ENCODE results near the gene HERPUD1. TPM values are rescaled to one million over a fixed set of nuclear protein-coding genes. Genes with fewer than 3 reads are reported as not detected.

Gene HERPUD1
- polyA plus RNA-seq, 2 of the 4 experiments (the other 2 are of a cell fraction): 65.8 to 140 TPM

DNA sequence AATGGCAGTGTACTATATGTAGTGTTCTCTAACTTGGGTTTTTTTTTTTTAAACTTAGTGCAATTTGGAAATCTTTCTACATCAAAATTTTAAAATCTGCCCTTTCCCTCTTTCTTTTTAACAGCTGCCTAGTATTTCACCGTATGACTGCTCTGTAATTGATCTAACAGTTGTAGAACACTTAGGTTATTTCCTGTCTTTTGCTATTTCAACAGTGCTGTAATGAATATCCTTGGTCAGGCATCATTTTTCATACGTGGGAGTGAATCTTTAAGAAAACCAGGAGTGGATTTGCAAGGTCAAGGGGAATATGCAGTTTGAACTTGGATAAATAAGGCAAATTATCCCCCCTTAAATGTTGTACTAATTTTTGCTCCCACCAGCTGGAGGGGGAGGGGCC is 61.3 kb downstream of the HERPUD1 start:
- ChIA-PET CTCF (interaction anchor here (1.3 kb wide), 1 partner anchor 27 kb away, joined by 4 read pairs; no protein-coding TSS in a partner anchor), POLR2A (no interaction called here)
- 54% methylated on average over 2 of the region's 2 CpGs for WGBS (ENCODE audit: missing lambda C conversion rate)
- TF ChIP-seq BHLHE40 (IDR thresholded peaks at IDR 0.05; ENCODE audit: low read depth, low read length) (no peak), JUNB (IDR thresholded peaks at IDR 0.05) (no peak), SMC3 (IDR thresholded peaks at IDR 0.05) (no peak), EHF (CRISPR knock-in tag; IDR thresholded peaks at IDR 0.05) (no peak)
- TF ChIP-seq, protein P1, sequence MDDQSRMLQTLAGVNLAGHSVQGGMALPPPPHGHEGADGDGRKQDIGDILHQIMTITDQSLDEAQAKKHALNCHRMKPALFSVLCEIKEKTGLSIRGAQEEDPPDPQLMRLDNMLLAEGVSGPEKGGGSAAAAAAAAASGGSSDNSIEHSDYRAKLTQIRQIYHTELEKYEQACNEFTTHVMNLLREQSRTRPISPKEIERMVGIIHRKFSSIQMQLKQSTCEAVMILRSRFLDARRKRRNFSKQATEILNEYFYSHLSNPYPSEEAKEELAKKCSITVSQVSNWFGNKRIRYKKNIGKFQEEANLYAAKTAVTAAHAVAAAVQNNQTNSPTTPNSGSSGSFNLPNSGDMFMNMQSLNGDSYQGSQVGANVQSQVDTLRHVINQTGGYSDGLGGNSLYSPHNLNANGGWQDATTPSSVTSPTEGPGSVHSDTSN (IDR thresholded peaks at IDR 0.05): no peak
- TF ChIP-seq, protein P2, sequence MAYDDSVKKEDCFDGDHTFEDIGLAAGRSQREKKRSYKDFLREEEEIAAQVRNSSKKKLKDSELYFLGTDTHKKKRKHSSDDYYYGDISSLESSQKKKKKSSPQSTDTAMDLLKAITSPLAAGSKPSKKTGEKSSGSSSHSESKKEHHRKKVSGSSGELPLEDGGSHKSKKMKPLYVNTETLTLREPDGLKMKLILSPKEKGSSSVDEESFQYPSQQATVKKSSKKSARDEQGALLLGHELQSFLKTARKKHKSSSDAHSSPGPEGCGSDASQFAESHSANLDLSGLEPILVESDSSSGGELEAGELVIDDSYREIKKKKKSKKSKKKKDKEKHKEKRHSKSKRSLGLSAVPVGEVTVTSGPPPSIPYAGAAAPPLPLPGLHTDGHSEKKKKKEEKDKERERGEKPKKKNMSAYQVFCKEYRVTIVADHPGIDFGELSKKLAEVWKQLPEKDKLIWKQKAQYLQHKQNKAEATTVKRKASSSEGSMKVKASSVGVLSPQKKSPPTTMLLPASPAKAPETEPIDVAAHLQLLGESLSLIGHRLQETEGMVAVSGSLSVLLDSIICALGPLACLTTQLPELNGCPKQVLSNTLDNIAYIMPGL (CRISPR knock-in tag; IDR thresholded peaks at IDR 0.05; ENCODE audit: borderline replicate concordance): no peak
- TF ChIP-seq, protein P3, sequence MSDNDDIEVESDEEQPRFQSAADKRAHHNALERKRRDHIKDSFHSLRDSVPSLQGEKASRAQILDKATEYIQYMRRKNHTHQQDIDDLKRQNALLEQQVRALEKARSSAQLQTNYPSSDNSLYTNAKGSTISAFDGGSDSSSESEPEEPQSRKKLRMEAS (IDR thresholded peaks at IDR 0.05): no peak
- Histone ChIP-seq H3K4me1 (0 out of 3 replicates have a peak, but pooled peaks cover 7% of the 10 kb centered on the region), H3K27ac (no peak overlapping the region), H3K4me3 (no peak overlapping the region), H3K9me3 (no peaks in the 10 kb centered on the region), H3K4me2 (no peak overlapping the region)
- no peak for ATAC-seq
- no peak for DNase-seq (ENCODE audit: low read depth in 1 of 2, low spot score in 1 of 2)
- no peak for FAIRE-seq

DNA sequence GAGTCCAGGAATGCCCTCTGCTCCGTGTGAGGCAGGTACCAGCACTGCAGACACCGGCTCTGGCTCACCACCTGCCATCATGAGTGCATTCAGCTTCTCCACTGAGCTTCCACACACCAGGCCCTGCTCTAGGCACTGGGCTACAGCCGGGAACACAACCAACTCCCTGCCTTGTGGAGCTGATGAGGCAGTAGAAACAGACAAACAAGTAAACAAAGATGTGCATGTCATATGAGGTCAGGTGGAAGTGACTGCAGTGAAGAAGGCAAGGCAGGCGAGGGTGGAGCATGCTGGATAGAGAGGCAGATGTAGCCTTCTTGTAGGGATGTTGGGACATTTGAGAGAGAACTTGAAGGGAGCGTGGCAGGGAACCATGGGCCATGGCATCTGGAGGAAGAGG is 62.4 kb downstream of the HERPUD1 start:
- no peak overlapping the region for H3K4me3 ChIP-seq
- POLR2A ChIA-PET: no interaction called here

More for the DNA sequence above, 62.4 kb downstream of the HERPUD1 start:
- H3K4me2 ChIP-seq: no peak overlapping the region
- DNase-seq (ENCODE audit: low read depth in 1 of 2, low spot score in 1 of 2) (no peak), ATAC-seq (no peak), FAIRE-seq (no peak)
- 79% methylated on average over 5 of the region's 5 CpGs for WGBS (ENCODE audit: missing lambda C conversion rate)
- H3K27ac ChIP-seq: no peak overlapping the region
- CTCF ChIA-PET: interaction anchor here (1.3 kb wide), 1 partner anchor 24 kb away, joined by 3 read pairs; no protein-coding TSS in a partner anchor
- H3K4me1 ChIP-seq: 0 out of 3 replicates have a peak, but pooled peaks cover 3% of the 10 kb centered on the region
- H3K9me3 ChIP-seq: no peaks in the 10 kb centered on the region
- TF ChIP-seq, protein P4, sequence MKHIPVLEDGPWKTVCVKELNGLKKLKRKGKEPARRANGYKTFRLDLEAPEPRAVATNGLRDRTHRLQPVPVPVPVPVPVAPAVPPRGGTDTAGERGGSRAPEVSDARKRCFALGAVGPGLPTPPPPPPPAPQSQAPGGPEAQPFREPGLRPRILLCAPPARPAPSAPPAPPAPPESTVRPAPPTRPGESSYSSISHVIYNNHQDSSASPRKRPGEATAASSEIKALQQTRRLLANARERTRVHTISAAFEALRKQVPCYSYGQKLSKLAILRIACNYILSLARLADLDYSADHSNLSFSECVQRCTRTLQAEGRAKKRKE (CRISPR knock-in tag; IDR thresholded peaks at IDR 0.05; ENCODE audit: low read depth): no peak
- TF ChIP-seq TFCP2L1 (CRISPR knock-in tag; IDR thresholded peaks at IDR 0.05) (no peak), HOXB5 (CRISPR knock-in tag; IDR thresholded peaks at IDR 0.05) (no peak)
- TF ChIP-seq, protein P5, sequence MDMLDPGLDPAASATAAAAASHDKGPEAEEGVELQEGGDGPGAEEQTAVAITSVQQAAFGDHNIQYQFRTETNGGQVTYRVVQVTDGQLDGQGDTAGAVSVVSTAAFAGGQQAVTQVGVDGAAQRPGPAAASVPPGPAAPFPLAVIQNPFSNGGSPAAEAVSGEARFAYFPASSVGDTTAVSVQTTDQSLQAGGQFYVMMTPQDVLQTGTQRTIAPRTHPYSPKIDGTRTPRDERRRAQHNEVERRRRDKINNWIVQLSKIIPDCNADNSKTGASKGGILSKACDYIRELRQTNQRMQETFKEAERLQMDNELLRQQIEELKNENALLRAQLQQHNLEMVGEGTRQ (IDR thresholded peaks at IDR 0.05): no peak

Other genes starting within 250 kb of the HERPUD1 start
- gene MT1X, start 249.7 kb upstream of the HERPUD1 start, polyA plus RNA-seq (2011; rRNA removed): 44.0 and 74.5 TPM in 2 replicates
- gene MT1X, start 249.7 kb upstream of the HERPUD1 start, polyA plus RNA-seq (2017; fragmentation: RNase III; extraction: RNeasy Plus Mini Kit Qiagen cat#74134 plus additional on column Dnase treatment): 73.4 to 131 TPM (median 121 TPM) in 3 replicates
- 91.4 and 97.5 TPM in 2 replicates for gene NUP93, start 202.0 kb upstream of the HERPUD1 start, polyA plus RNA-seq (2011; rRNA removed)
- gene NUP93, start 202.0 kb upstream of the HERPUD1 start, polyA plus RNA-seq (2017; fragmentation: RNase III; extraction: RNeasy Plus Mini Kit Qiagen cat#74134 plus additional on column Dnase treatment): 82.5 to 88.9 TPM (median 87.3 TPM) in 3 replicates
- gene SLC12A3, start 66.9 kb upstream of the HERPUD1 start, polyA plus RNA-seq (2011; rRNA removed): 0.01 and 0.09 TPM in 2 replicates
- 0.08 TPM in 1 of 3 replicates, not detected in the others for gene SLC12A3, start 66.9 kb upstream of the HERPUD1 start, polyA plus RNA-seq (2017; fragmentation: RNase III; extraction: RNeasy Plus Mini Kit Qiagen cat#74134 plus additional on column Dnase treatment)
- gene CETP, start 29.8 kb downstream of the HERPUD1 start, polyA plus RNA-seq (2011; rRNA removed): not detected in 2 replicates
- not detected in 3 replicates for gene CETP, start 29.8 kb downstream of the HERPUD1 start, polyA plus RNA-seq (2017; fragmentation: RNase III; extraction: RNeasy Plus Mini Kit Qiagen cat#74134 plus additional on column Dnase treatment)
- 2.5 and 2.6 TPM in 2 replicates for gene NLRC5, start 57.4 kb downstream of the HERPUD1 start, polyA plus RNA-seq (2011; rRNA removed)
- gene NLRC5, start 57.4 kb downstream of the HERPUD1 start, polyA plus RNA-seq (2017; fragmentation: RNase III; extraction: RNeasy Plus Mini Kit Qiagen cat#74134 plus additional on column Dnase treatment): 3.4 to 3.6 TPM (median 3.5 TPM) in 3 replicates
- gene CPNE2, start 160.4 kb downstream of the HERPUD1 start, polyA plus RNA-seq (2011; rRNA removed): 36.7 and 44.4 TPM in 2 replicates
- gene CPNE2, start 160.4 kb downstream of the HERPUD1 start, polyA plus RNA-seq (2017; fragmentation: RNase III; extraction: RNeasy Plus Mini Kit Qiagen cat#74134 plus additional on column Dnase treatment): 32.2 to 37.7 TPM (median 36.7 TPM) in 3 replicates